Effector memory CD8-positive, alpha-beta T cell (primary cell): Measurements from ENCODE around the gene FBP2.
"Not testable (repeated sequence)": the region's sequence is repeated elsewhere in the genome, so short reads cannot be mapped to it uniquely, and the experiment has no call there.

Experiments used
- ATAC-seq: fragments of 150-1000 bp; cut with Tn5 transposase; replicated peaks from 2 replicates; pipeline ENCODE4 v1.10.0; 2021; ENCODE audit warnings: mild to moderate bottlenecking, moderate library complexity
- DNase-seq, 3 experiments: peaks; one replicate each; pipeline ENCODE4 v3.0.0; 2021
- H3K27ac Mint-ChIP-seq, 2 donors: one replicate each; pipeline ENCODE4 v1.8.0; 2022; ENCODE audit warnings: mild to moderate bottlenecking in 2 of 2, mixed read lengths in 2 of 2, moderate library complexity in 2 of 2
- H3K27me3 Mint-ChIP-seq, 2 donors: one replicate each; pipeline ENCODE4 v1.8.0; 2022; ENCODE audit warnings: mixed read lengths in 2 of 2
- H3K36me3 Mint-ChIP-seq: one replicate; pipeline ENCODE4 v1.8.0; 2022; ENCODE audit warnings: mild to moderate bottlenecking, moderate library complexity, mixed read lengths; ENCODE audit not compliant: insufficient read depth
- H3K4me1 Mint-ChIP-seq, 2 donors: one replicate each; pipeline ENCODE4 v1.8.0; 2022; ENCODE audit warnings: low read depth in 2 of 2, mixed read lengths in 2 of 2
- H3K4me3 Mint-ChIP-seq, 2 donors: one replicate each; pipeline ENCODE4 v1.8.0; 2022; ENCODE audit warnings: mild to moderate bottlenecking in 2 of 2, mixed read lengths in 2 of 2, moderate library complexity in 2 of 2
- H3K9me3 Mint-ChIP-seq, 2 donors: one replicate each; pipeline ENCODE4 v1.8.0; 2022; ENCODE audit warnings: mixed read lengths in 2 of 2

The FBP2 gene

DNA sequence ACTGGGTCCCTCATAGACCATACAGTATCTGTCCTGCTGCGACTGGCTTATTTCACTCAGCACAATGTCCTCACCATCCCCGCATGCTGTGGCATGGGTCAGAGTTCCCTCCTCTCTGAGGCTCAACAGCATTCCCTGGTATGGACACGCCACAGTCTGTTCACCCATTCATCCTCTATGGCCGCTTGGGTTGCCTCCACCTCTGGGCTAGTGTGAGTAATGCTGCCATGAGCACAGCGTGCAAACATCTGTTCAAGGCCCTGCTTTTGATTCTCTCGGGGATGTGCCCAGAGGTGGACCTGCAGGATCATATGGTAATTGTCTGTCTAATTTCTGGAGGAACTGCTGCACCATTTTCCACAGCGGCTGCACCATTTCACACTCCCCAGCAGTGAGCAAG lies 5.5 kb upstream of the FBP2 start:
- H3K9me3 Mint-ChIP-seq = no peaks in the 10 kb centered on the region
- peaks cover 17 to 46% of the 10 kb centered on the region in 2 donors for H3K27me3 Mint-ChIP-seq
- ATAC-seq (no peak), DNase-seq (no peak)
- peaks cover 4 to 7% of the 10 kb centered on the region in 2 donors for H3K4me1 Mint-ChIP-seq
- no peak overlapping the region for H3K27ac Mint-ChIP-seq
- no peaks in the 10 kb centered on the region for H3K36me3 Mint-ChIP-seq
- H3K4me3 Mint-ChIP-seq = no peak overlapping the region

DNA sequence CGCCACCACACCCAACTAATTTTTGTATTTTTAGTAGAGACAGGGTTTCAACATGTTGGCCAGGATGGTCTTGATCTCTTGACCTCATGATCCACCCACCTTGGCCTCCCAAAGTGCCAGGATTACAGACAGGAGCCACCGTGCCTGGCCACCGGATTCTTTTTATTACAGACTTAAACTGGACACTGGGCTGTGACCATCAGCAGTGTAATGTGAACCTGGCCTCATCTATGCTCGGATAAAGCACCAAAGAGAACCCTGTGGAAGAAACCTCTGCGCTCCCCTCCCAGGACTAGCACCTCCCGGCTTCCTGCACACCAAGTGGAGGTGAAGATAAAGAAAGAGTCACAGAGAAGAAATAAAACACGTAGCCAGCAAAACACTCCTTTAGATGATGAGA lies 941 bp downstream of the FBP2 start:
- not testable (repeated sequence) for DNase-seq, H3K4me1 Mint-ChIP-seq, H3K36me3 Mint-ChIP-seq, ATAC-seq, H3K4me3 Mint-ChIP-seq, H3K9me3 Mint-ChIP-seq, H3K27ac Mint-ChIP-seq
- peaks cover 18 to 76% of the 10 kb centered on the region in 2 donors for H3K27me3 Mint-ChIP-seq

- ATAC-seq = no peak
- no peaks in the 10 kb centered on the region for H3K9me3 Mint-ChIP-seq
Observed at GRCh38 chr9:94591876-94592275, 1.7 kb downstream of the FBP2 start.

DNA sequence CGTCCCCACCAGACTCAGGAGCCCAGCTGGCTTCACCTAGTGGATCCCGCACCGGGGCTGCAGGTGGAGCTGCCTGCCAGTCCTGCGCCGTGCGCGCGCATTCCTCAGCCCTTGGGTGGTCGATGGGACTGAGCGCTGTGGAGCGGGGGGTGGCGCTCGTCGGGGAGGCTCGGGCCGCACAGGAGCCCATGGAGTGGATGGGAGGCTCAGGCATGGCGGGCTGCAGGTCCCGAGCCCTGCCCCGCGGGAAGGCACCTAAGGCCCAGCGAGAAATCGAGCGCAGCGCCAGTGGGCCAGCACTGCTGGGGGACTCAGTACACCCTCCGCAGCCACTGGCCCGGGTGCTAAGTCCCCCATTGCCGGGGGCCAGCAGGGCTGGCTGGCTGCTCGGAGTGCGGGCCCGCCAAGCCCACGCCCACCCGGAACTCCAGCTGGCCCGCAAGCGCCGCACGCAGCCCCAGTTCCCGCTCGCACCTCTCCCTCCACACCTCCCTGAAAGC lies 2.5 kb downstream of the FBP2 start:
- not testable (repeated sequence) for H3K4me1 Mint-ChIP-seq, H3K9me3 Mint-ChIP-seq, H3K36me3 Mint-ChIP-seq, DNase-seq, H3K27ac Mint-ChIP-seq, H3K4me3 Mint-ChIP-seq, ATAC-seq
- H3K27me3 Mint-ChIP-seq = peaks cover 21 to 82% of the 10 kb centered on the region in 2 donors

More at GRCh38 chr9:94591876-94592275, 1.7 kb downstream of the FBP2 start:
- Mint-ChIP-seq H3K36me3 (no peaks in the 10 kb centered on the region), H3K4me1 (no peaks in the 10 kb centered on the region), H3K4me3 (no peak overlapping the region), H3K27me3 (peaks cover 24 to 85% of the 10 kb centered on the region in 2 donors), H3K27ac (no peak overlapping the region)
- no peak for DNase-seq

GRCh38 chr9:94588681-94589080 lies 4.9 kb downstream of the FBP2 start:
- H3K9me3 Mint-ChIP-seq = no peaks in the 10 kb centered on the region
- H3K4me3 Mint-ChIP-seq = no peak overlapping the region
- peaks cover 4 to 6% of the 10 kb centered on the region in 2 donors for H3K4me1 Mint-ChIP-seq
- ATAC-seq = no peak
- DNase-seq = no peak
- no peak overlapping the region for H3K27ac Mint-ChIP-seq
- H3K27me3 Mint-ChIP-seq = peaks cover 18 to 75% of the 10 kb centered on the region in 2 donors
- H3K36me3 Mint-ChIP-seq = no peaks in the 10 kb centered on the region

DNA sequence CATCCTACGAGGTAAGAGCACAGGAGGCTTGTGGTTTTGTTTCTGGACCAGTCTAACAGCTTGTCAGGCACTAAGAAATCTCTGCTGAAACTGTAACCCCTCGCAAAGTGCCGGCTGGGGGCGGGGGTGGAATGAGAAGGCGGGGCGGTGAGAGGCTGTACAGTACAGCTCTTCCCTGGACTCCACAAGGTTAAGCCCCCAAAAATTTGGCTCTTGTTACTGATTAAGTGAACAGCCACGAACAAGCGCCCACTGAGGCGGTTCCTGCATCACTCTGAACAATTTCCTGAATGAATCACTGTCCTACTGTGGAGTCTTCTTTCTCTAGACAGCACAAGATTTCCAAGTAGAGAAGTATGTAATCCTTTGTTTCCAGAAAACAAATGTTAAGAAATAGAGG lies 6.8 kb downstream of the FBP2 start:
- ATAC-seq (no peak), DNase-seq (no peak)
- Mint-ChIP-seq H3K9me3 (no peaks in the 10 kb centered on the region), H3K27ac (peak overlapping the region in 1 of 2 donors; percentile 32), H3K36me3 (no peaks in the 10 kb centered on the region), H3K4me3 (peak overlapping the region; percentile 22 to 36), H3K27me3 (peaks cover 18 to 63% of the 10 kb centered on the region in 2 donors), H3K4me1 (peaks cover 4 to 6% of the 10 kb centered on the region in 2 donors)

GRCh38 chr9:94586316-94586715 lies 7.3 kb downstream of the FBP2 start:
- no peak for DNase-seq
- H3K36me3 Mint-ChIP-seq = no peaks in the 10 kb centered on the region
- ATAC-seq = no peak
- H3K9me3 Mint-ChIP-seq = no peaks in the 10 kb centered on the region
- H3K27me3 Mint-ChIP-seq = peaks cover 18 to 62% of the 10 kb centered on the region in 2 donors
- peak overlapping the region in 1 of 2 donors; percentile 32 for H3K27ac Mint-ChIP-seq
- H3K4me1 Mint-ChIP-seq = peaks cover 4 to 6% of the 10 kb centered on the region in 2 donors
- H3K4me3 Mint-ChIP-seq = peak overlapping the region; percentile 22 to 36

DNA sequence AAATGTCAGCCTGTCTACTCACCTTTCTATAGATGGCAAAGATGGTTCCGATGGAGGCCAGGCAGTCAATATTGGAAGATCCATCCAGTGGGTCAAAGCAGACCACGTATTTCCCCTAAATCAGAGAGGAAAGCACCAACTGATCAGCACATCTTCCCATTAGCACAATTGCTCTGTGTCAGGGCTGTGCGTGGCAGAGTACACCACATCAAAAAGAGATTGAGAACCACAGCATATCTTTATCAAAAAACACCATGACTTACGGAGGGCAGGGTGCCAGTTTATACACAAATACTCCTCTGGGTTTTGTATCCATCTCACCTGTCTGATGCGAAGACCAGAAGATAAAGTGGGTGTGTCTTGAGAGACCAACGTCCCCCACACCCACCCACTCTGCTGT lies 9.1 kb downstream of the FBP2 start:
- H3K27ac Mint-ChIP-seq = no peak overlapping the region
- no peak for DNase-seq
- no peak overlapping the region for H3K4me3 Mint-ChIP-seq
- H3K36me3 Mint-ChIP-seq = no peaks in the 10 kb centered on the region
- no peaks in the 10 kb centered on the region for H3K9me3 Mint-ChIP-seq
- ATAC-seq = no peak
- peaks cover 17 to 45% of the 10 kb centered on the region in 2 donors for H3K27me3 Mint-ChIP-seq
- H3K4me1 Mint-ChIP-seq = peaks cover 4 to 6% of the 10 kb centered on the region in 2 donors

GRCh38 chr9:94581728-94582127 lies 11.9 kb downstream of the FBP2 start:
- no peak for DNase-seq
- Mint-ChIP-seq H3K4me3 (no peak overlapping the region), H3K27ac (no peak overlapping the region), H3K36me3 (no peaks in the 10 kb centered on the region), H3K4me1 (peaks cover 3 to 6% of the 10 kb centered on the region in 2 donors), H3K27me3 (peaks cover 0 to 16% of the 10 kb centered on the region in 2 donors), H3K9me3 (no peaks in the 10 kb centered on the region)
- ATAC-seq = no peak

- Mint-ChIP-seq H3K36me3 (no peaks in the 10 kb centered on the region), H3K27ac (no peak overlapping the region), H3K4me1 (no peaks in the 10 kb centered on the region), H3K9me3 (no peaks in the 10 kb centered on the region), H3K4me3 (no peak overlapping the region), H3K27me3 (peaks cover 13 to 35% of the 10 kb centered on the region in 2 donors)
- DNase-seq (no peak), ATAC-seq (no peak)
Observed at GRCh38 chr9:94577571-94577970, 16.1 kb downstream of the FBP2 start.

DNA sequence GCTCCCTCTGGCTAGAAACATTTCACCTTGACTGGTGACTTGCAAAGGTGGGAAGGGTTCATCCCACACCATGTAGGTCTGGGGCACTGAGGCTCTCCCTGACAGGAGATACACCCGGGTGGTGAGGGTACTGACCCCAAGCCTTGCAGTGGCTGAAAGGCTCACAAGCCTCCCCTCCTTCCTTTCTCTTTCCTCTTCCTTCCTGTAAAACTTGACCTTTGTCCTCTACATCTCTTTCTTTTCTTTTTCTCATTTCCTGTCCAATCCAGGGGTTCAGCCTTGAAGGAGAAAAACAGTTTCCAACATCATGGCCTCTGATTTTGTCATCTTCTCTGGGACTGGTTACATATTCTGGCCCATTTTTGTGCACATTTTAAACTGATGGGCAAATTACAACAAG lies 16.6 kb downstream of the FBP2 start:
- H3K9me3 Mint-ChIP-seq = no peaks in the 10 kb centered on the region
- no peak overlapping the region for H3K27ac Mint-ChIP-seq
- no peak overlapping the region for H3K4me3 Mint-ChIP-seq
- ATAC-seq (no peak), DNase-seq (no peak)
- H3K36me3 Mint-ChIP-seq = no peaks in the 10 kb centered on the region
- H3K4me1 Mint-ChIP-seq = no peaks in the 10 kb centered on the region
- H3K27me3 Mint-ChIP-seq = peaks cover 18 to 40% of the 10 kb centered on the region in 2 donors

GRCh38 chr9:94576131-94576530 lies 17.5 kb downstream of the FBP2 start:
- ATAC-seq = no peak
- Mint-ChIP-seq H3K36me3 (no peaks in the 10 kb centered on the region), H3K27ac (no peak overlapping the region), H3K4me1 (no peaks in the 10 kb centered on the region), H3K9me3 (no peaks in the 10 kb centered on the region), H3K4me3 (no peak overlapping the region), H3K27me3 (peaks cover 21 to 48% of the 10 kb centered on the region in 2 donors)
- no peak for DNase-seq

DNA sequence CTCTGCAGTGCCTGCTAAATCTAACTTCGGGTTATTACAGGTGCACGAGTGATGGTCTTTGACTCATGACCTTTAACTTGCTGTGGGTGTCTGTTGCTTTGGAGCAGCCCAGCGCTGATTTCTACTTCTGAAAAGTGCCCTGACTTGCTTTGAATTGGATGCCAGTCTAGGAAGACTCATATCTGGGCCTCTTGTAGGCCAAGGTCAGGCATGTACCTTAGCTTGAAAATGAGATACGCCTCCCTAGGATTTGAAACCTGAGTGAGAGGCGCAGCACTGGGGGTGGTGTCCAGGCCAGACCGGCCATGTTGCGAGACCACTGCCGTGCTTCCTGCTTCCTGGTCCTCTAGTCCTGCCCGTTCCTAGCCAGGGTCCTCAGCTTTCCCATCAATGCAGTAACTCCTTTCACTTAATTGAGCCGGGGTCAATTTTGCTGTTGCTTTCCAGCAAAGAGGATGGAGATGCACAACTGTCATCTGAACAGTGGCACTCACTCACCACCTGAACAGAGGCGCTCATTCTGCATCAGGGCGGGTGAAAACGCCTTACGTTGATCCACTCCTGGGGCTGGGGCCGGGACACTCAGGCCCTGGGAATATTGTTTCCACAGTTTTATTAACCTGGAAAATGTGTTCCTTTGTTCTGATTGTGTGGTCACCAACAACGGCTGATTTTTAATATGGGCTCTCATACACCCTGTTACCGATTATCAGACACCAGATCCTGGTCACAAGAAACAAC lies 24.5 kb downstream of the FBP2 start:
- H3K36me3 Mint-ChIP-seq = no peaks in the 10 kb centered on the region
- no peaks in the 10 kb centered on the region for H3K4me1 Mint-ChIP-seq
- H3K27me3 Mint-ChIP-seq = peaks cover 20 to 34% of the 10 kb centered on the region in 2 donors
- DNase-seq (no peak), ATAC-seq (no peak)
- no peak overlapping the region for H3K27ac Mint-ChIP-seq
- no peaks in the 10 kb centered on the region for H3K9me3 Mint-ChIP-seq
- no peak overlapping the region for H3K4me3 Mint-ChIP-seq

- Mint-ChIP-seq H3K36me3 (no peaks in the 10 kb centered on the region), H3K9me3 (no peaks in the 10 kb centered on the region), H3K4me1 (no peaks in the 10 kb centered on the region), H3K4me3 (no peak overlapping the region), H3K27me3 (peaks cover 23 to 32% of the 10 kb centered on the region in 2 donors), H3K27ac (no peak overlapping the region)
- DNase-seq (no peak), ATAC-seq (no peak)
Observed at GRCh38 chr9:94568250-94568889, 25.3 kb downstream of the FBP2 start.
